BLaER1 (cell line): Measurements from ENCODE around the gene SLFN5.
"Not testable (repeated sequence)": the region's sequence is repeated elsewhere in the genome, so short reads cannot be mapped to it uniquely, and the experiment has no call there.

Experiments used
- H3K27ac ChIP-seq: shearing (Covaris generic); formaldehyde crosslinking; 2 replicates; pipeline ENCODE4 v1.8.1; 2022
- H3K27me3 ChIP-seq: shearing (Covaris generic); formaldehyde crosslinking; 2 replicates; pipeline ENCODE4 v1.8.1; 2022
- H3K36me3 ChIP-seq: shearing (Covaris generic); formaldehyde crosslinking; 2 replicates; pipeline ENCODE4 v1.8.1; 2022
- H3K4me1 ChIP-seq: shearing (Covaris generic); formaldehyde crosslinking; 2 replicates; pipeline ENCODE4 v1.8.1; 2022
- H3K4me2 ChIP-seq: shearing (Covaris generic); formaldehyde crosslinking; 2 replicates; pipeline ENCODE4 v1.8.1; 2022
- H3K4me3 ChIP-seq: shearing (Covaris generic); formaldehyde crosslinking; 2 replicates; pipeline ENCODE4 v1.8.1; 2022
- H3K9ac ChIP-seq: shearing (Covaris generic); formaldehyde crosslinking; 2 replicates; pipeline ENCODE4 v1.8.1; 2022
- H3K9me3 ChIP-seq: shearing (Covaris generic); formaldehyde crosslinking; 2 replicates; pipeline ENCODE4 v1.8.1; 2022
- H4K20me1 ChIP-seq: shearing (Covaris generic); formaldehyde crosslinking; 2 replicates; pipeline ENCODE4 v1.8.1; 2022
- Cebpa-rat ChIP-seq: shearing (Covaris generic); IDR thresholded peaks from 2 replicates; pipeline ENCODE4 v1.8.1; 2022

The SLFN5 gene

DNA sequence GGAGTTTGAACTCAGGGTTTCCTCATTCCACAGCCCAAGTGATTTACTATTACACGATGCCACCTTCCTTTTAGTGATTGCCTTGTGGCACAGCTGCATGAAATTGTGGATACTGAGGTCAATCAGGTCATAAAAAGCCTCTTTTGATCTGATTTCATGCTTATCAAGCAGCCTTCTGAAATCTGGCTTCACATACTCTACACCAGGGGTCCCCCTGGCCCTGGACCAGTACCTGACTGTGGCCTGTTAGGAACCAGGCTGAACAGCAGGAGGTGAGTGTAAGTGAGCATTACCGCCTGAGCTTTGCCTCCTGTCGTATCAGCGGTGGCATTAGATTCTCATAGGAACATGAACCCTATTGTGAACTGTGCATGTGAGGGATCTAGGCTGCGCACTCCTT lies 13.8 kb downstream of the SLFN5 start:
- Histone ChIP-seq H3K9me3 (no peaks in the 10 kb centered on the region), H3K9ac (no peak overlapping the region)

DNA sequence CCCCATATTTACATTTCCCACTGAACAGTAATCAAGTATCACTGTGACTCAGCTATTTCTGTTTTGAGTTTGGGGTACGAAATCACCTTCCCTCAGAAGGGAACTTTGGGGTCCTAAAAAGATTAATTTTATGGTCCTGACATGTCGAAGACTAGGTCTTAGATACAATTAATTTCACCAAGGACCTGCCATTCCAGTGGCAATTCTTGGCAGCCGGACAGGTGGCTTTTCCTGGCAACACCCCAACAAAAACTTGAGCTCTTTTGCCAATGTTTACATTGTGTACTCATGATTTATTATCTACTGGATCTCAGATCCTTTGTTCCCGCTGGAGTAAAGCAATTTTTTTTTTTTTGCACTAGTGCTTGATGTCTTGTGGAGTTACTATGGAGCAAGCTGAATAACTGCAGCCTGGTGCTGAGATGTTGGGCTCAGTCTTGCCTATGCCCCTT lies 14.4 kb downstream of the SLFN5 start:
- Histone ChIP-seq H3K9ac (no peak overlapping the region), H3K27ac (no peak overlapping the region), H3K36me3 (peaks cover 36% of the 10 kb centered on the region), H4K20me1 (peaks cover 6% of the 10 kb centered on the region; the same call in 1 of the 2 replicates), H3K9me3 (no peaks in the 10 kb centered on the region), H3K4me3 (no peak overlapping the region), H3K4me1 (no peaks in the 10 kb centered on the region), H3K4me2 (no peak overlapping the region), H3K27me3 (no peaks in the 10 kb centered on the region)
- TF ChIP-seq Cebpa-rat: no peak

More for the DNA sequence above, 13.8 kb downstream of the SLFN5 start:
- no peaks in the 10 kb centered on the region for H3K4me1 ChIP-seq
- peaks cover 30% of the 10 kb centered on the region for H3K36me3 ChIP-seq
- no peak overlapping the region for H3K4me3 ChIP-seq
- no peak overlapping the region for H3K4me2 ChIP-seq
- TF ChIP-seq Cebpa-rat: no peak
- no peaks in the 10 kb centered on the region for H3K27me3 ChIP-seq
- H3K27ac ChIP-seq: no peak overlapping the region
- H4K20me1 ChIP-seq: peaks cover 6% of the 10 kb centered on the region; the same call in 1 of the 2 replicates

DNA sequence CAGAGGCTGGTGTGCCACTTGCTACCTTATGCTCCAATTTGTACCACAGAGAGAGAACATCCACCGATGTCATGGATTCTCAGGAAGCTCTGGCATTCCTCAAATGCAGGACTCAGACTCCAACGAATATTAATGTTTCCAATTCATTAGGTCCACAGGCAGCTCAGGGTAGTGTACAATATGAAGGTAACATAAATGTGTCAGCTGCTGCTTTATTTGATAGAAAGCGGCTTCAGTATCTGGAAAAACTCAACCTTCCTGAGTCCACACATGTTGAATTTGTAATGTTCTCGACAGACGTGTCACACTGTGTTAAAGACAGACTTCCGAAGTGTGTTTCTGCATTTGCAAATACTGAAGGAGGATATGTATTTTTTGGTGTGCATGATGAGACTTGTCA lies 16.1 kb downstream of the SLFN5 start:
- Histone ChIP-seq H3K9ac (no peak overlapping the region), H4K20me1 (no peaks in the 10 kb centered on the region), H3K36me3 (peaks cover 51% of the 10 kb centered on the region), H3K9me3 (no peaks in the 10 kb centered on the region), H3K4me2 (no peak overlapping the region), H3K4me1 (no peaks in the 10 kb centered on the region), H3K27ac (no peak overlapping the region), H3K27me3 (no peaks in the 10 kb centered on the region), H3K4me3 (no peak overlapping the region)
- no peak for TF ChIP-seq Cebpa-rat

DNA sequence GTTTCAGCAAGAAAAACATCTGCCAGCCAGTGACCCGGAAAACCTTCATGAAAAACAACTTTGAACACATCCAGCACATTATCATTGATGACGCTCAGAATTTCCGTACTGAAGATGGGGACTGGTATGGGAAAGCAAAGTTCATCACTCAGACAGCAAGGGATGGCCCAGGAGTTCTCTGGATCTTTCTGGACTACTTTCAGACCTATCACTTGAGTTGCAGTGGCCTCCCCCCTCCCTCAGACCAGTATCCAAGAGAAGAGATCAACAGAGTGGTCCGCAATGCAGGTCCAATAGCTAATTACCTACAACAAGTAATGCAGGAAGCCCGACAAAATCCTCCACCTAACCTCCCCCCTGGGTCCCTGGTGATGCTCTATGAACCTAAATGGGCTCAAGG lies 22.2 kb downstream of the SLFN5 start:
- Histone ChIP-seq H3K4me1 (no peaks in the 10 kb centered on the region), H3K4me3 (no peak overlapping the region), H4K20me1 (no peaks in the 10 kb centered on the region), H3K4me2 (no peak overlapping the region), H3K9me3 (no peaks in the 10 kb centered on the region), H3K9ac (no peak overlapping the region), H3K36me3 (peaks cover 52% of the 10 kb centered on the region), H3K27ac (no peak overlapping the region), H3K27me3 (no peaks in the 10 kb centered on the region)
- no peak for TF ChIP-seq Cebpa-rat

DNA sequence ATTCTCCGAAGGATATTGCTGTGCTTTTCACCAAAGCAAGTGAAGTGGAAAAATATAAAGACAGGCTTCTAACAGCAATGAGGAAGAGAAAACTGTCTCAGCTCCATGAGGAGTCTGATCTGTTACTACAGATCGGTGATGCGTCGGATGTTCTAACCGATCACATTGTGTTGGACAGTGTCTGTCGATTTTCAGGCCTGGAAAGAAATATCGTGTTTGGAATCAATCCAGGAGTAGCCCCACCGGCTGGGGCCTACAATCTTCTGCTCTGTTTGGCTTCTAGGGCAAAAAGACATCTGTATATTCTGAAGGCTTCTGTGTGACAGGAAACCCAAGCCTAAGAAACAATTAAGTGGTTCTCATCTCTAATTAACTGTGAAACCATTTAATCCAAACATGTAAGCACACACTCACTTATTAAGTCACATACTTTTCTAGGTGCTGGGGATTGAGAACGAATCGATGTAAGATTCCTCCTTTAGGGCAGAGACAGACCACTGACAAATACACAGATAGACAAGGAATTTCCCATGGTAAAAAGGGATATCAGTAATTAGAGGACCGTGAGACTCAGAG lies 22.8 kb downstream of the SLFN5 start:
- no peak overlapping the region for H3K4me3 ChIP-seq
- TF ChIP-seq Cebpa-rat: no peak
- peaks cover 53% of the 10 kb centered on the region for H3K36me3 ChIP-seq
- no peak overlapping the region for H3K4me2 ChIP-seq
- no peaks in the 10 kb centered on the region for H3K9me3 ChIP-seq
- no peaks in the 10 kb centered on the region for H4K20me1 ChIP-seq
- H3K27me3 ChIP-seq: no peaks in the 10 kb centered on the region
- H3K27ac ChIP-seq: no peak overlapping the region
- no peaks in the 10 kb centered on the region for H3K4me1 ChIP-seq
- no peak overlapping the region for H3K9ac ChIP-seq

DNA sequence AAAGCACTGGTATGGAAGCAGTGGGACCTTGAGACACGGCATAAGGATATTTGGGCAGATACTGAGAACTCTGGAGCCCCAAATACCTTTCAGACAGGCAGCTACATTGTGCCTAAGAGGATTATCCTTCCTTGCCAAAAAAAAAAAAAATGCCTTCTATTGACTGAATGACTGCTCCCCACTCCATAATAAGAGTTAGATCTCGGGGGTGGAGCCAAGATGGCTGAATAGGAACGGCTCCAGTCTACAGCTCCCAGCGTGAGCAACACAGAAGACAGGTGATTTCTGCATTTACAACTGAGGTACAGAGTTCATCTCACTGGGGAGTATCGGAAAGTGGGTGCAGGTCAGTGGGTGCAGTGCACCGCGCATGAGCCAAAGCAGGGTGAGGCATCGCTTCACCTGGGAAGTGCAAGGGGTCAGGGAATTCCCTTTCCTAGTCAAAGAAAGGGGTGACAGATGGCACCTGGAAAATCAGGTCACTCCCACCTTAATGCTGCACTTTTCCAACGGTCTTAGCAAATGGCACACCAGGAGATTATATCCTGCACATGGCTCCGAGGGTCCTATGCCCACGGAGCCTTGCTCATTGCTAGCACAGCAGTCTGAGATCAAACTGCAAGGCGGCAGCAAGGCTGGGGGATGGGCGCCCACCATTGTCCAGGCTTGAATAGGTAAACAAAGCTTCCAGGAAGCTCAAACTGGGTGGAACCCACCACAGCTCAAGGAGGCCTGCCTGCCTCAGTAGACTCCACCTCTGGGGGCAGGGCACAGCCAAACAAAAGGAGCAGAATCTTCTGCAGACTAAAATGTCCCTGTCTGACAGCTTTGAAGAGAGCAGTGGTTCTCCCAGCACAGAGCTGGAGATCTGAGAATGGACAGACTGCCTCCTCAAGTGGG lies 31.5 kb downstream of the SLFN5 start:
- not testable (repeated sequence) for H3K27ac ChIP-seq, H3K4me2 ChIP-seq, H3K4me1 ChIP-seq, H3K4me3 ChIP-seq, H3K27me3 ChIP-seq, H3K9ac ChIP-seq, H3K36me3 ChIP-seq, H4K20me1 ChIP-seq
- H3K9me3 ChIP-seq: peaks cover 19% of the 10 kb centered on the region

DNA sequence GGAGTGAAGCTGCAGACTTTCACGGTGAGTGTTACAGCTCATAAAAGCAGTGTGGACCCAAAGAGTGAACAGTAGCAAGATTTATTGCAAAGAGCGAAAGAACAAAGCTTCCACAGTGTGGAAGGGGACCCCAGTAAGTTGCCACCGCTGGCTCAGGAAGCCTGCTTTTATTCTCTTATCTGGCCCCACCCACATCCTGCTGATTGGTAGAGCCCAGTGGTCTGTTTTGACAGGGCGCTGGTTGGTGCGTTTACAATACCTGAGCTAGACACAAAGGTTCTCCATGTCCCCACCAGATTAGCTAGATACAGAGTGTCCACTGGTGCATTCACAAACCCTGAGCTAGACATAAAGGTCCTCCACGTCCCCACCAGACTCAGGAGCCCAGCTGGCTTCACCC lies 35.6 kb downstream of the SLFN5 start:
- H3K9ac ChIP-seq, H3K27ac ChIP-seq, H3K27me3 ChIP-seq, H3K36me3 ChIP-seq, H3K4me1 ChIP-seq, H4K20me1 ChIP-seq, H3K4me2 ChIP-seq, H3K4me3 ChIP-seq: not testable (repeated sequence)
- H3K9me3 ChIP-seq: peaks cover 13% of the 10 kb centered on the region

DNA sequence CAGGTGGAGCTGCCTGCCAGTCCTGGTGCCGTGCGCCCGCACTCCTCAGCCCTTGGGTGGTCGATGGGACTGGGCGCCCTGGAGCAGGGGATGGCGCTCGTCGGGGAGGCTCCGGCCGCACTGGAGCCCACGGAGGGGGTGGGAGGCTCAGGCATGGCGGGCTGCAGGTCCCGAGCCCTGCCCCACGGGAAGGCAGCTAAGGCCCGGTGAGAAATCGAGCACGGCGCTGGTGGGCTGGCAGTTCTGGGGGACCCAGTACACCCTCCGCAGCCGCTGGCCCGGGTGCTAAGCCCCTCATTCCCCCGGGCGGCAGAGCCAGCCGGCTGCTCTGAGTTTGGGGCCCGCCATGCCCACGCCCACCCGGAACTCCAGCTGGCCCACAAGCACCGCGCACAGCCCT lies 36.0 kb downstream of the SLFN5 start:
- not testable (repeated sequence) for H3K4me3 ChIP-seq, H3K9ac ChIP-seq, H3K4me2 ChIP-seq, H3K4me1 ChIP-seq, H3K27ac ChIP-seq, H3K36me3 ChIP-seq, H4K20me1 ChIP-seq, H3K27me3 ChIP-seq
- peaks cover 13% of the 10 kb centered on the region for H3K9me3 ChIP-seq

DNA sequence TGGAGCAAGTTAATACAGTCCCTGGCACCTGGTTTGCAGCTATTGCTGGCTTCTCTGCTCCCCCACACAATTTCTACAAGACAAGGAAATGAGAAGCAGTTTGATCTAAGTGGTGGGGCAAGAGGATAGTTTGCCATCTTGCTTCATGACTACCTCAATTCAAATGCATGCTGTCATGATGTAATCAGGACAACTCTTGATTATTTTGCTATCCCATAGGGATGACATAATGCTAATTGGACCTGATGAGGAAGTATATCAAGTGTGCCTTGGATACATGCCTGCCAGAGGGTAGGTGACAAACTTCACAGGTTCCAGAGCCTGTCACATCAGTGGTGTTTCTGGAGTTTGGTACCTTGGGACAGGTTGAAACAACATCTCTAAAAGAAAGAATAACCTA lies 40.9 kb downstream of the SLFN5 start:
- no peak for TF ChIP-seq Cebpa-rat
- Histone ChIP-seq H4K20me1 (no peaks in the 10 kb centered on the region), H3K4me3 (no peak overlapping the region), H3K9me3 (peaks cover 16% of the 10 kb centered on the region), H3K36me3 (no peaks in the 10 kb centered on the region), H3K27ac (no peak overlapping the region), H3K4me2 (no peak overlapping the region), H3K9ac (no peak overlapping the region), H3K4me1 (no peaks in the 10 kb centered on the region), H3K27me3 (no peaks in the 10 kb centered on the region)

DNA sequence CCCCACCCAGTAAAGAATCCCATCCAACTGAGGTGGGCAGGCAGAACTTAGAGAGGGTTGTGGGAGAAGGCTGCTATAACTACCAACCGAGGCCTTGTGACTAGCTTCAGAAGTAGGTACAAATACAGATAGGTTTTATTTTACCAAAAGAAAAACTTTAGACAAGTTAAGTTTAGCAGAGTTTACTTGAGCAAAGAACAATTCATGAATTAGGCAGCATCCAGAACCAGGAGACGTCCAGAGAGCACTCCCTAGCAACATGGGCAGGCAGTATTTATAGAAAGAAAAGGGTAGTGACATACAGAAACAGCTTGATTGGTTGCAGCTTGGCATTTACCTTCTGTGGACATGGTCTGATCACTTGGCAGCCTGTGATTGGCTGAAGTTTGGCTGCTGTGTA lies 42.1 kb downstream of the SLFN5 start:
- TF ChIP-seq Cebpa-rat: no peak
- Histone ChIP-seq H3K27ac (no peak overlapping the region), H4K20me1 (no peaks in the 10 kb centered on the region), H3K4me1 (no peaks in the 10 kb centered on the region), H3K27me3 (no peaks in the 10 kb centered on the region), H3K36me3 (no peaks in the 10 kb centered on the region), H3K4me3 (no peak overlapping the region), H3K9me3 (peaks cover 14% of the 10 kb centered on the region), H3K9ac (no peak overlapping the region), H3K4me2 (no peak overlapping the region)
